MM.1S (cell line): Measurements from ENCODE around the gene GSKIP.

Experiments
- DNase-seq: peaks from one replicate; pipeline ENCODE4 v3.0.0-alpha.2; 2015
- H2AFZ ChIP-seq: fragments of 300-600 bp; sonication (generic); 2 replicates; pipeline ENCODE4 v1.6.0; 2016; ENCODE audit warnings: antibody characterized with exemption, low read length
- H3F3A ChIP-seq: fragments of 300-600 bp; sonication (generic); 2 replicates; pipeline ENCODE4 v1.6.1; 2016; ENCODE audit warnings: mild to moderate bottlenecking, antibody characterized with exemption, low read length, moderate library complexity, mixed read lengths; ENCODE audit not compliant: insufficient read depth
- H3K27ac ChIP-seq: fragments of 300-600 bp; sonication (generic); 2 replicates; pipeline ENCODE4 v1.5.1; 2016; ENCODE audit warnings: mild to moderate bottlenecking, low read length
- H3K27me3 ChIP-seq: fragments of 300-600 bp; sonication (generic); replicated peaks from 2 replicates; pipeline ENCODE4 v1.6.0; 2016; ENCODE audit warnings: low read length; ENCODE audit not compliant: insufficient read depth
- H3K36me3 ChIP-seq: fragments of 300-600 bp; sonication (generic); replicated peaks from 2 replicates; pipeline ENCODE4 v1.6.1; 2016; ENCODE audit warnings: mild to moderate bottlenecking, low read length, mixed read lengths; ENCODE audit not compliant: insufficient read depth
- H3K4me1 ChIP-seq: fragments of 300-600 bp; sonication (generic); 2 replicates; pipeline ENCODE4 v1.6.1; 2016; ENCODE audit warnings: low read length, mixed read lengths
- H3K4me2 ChIP-seq: fragments of 300-600 bp; sonication (generic); 2 replicates; pipeline ENCODE4 v1.6.0; 2016; ENCODE audit warnings: low read depth, low read length
- H3K4me3 ChIP-seq: fragments of 300-600 bp; sonication (generic); 2 replicates; pipeline ENCODE4 v1.5.1; 2016; ENCODE audit warnings: low read length, mixed read lengths
- H3K79me2 ChIP-seq: fragments of 300-600 bp; sonication (generic); 2 replicates; pipeline ENCODE4 v1.6.1; 2016; ENCODE audit warnings: mixed run types, low read length, mixed read lengths
- H3K9ac ChIP-seq: fragments of 300-600 bp; sonication (generic); 2 replicates; pipeline ENCODE4 v1.6.1; 2016; ENCODE audit warnings: low read length, mixed read lengths
- H3K9me2 ChIP-seq: fragments of 300-600 bp; sonication (generic); replicated peaks from 2 replicates; pipeline ENCODE4 v1.6.1; 2016; ENCODE audit warnings: mild to moderate bottlenecking, low read length, mixed read lengths; ENCODE audit not compliant: insufficient read depth
- H3K9me3 ChIP-seq: fragments of 300-600 bp; sonication (generic); replicated peaks from 2 replicates; pipeline ENCODE4 v1.6.1; 2016; ENCODE audit warnings: mild to moderate bottlenecking, low read length, mixed read lengths; ENCODE audit not compliant: insufficient read depth
- H4K20me1 ChIP-seq: fragments of 300-600 bp; sonication (generic); 2 replicates; pipeline ENCODE4 v1.6.1; 2016; ENCODE audit warnings: mild to moderate bottlenecking, low read length, moderate library complexity, mixed read lengths; ENCODE audit not compliant: insufficient read depth
- CTCF ChIP-seq: fragments of 300-600 bp; sonication (generic); IDR thresholded peaks from 2 replicates; pipeline ENCODE4 v1.5.1; 2016; ENCODE audit warnings: antibody characterized with exemption, low read length, mixed read lengths
- EZH2 ChIP-seq: fragments of 300-600 bp; sonication (generic); optimal IDR thresholded peaks from 2 replicates; pipeline ENCODE3; 2017; ENCODE audit warnings: low read depth, mild to moderate bottlenecking, antibody characterized with exemption, low read length, mixed read lengths
- EZH2phosphoT487 ChIP-seq: fragments of 300-600 bp; sonication (generic); IDR thresholded peaks from 2 replicates; pipeline ENCODE4 v1.6.1; 2018; ENCODE audit warnings: antibody characterized with exemption, low read length

GSKIP gene

GRCh38 chr14:96351986-96352385 lies 11.3 kb upstream of the GSKIP start:
- no peaks in the 10 kb centered on the region for H4K20me1 ChIP-seq
- H3K9me2 ChIP-seq = no peaks in the 10 kb centered on the region
- no peaks in the 10 kb centered on the region for H3K27me3 ChIP-seq
- no peak overlapping the region for H3K9ac ChIP-seq
- TF ChIP-seq EZH2phosphoT487 = no peak
- no peak for TF ChIP-seq CTCF
- TF ChIP-seq EZH2 = no peak
- H2AFZ ChIP-seq = no peak overlapping the region
- H3K36me3 ChIP-seq = no peaks in the 10 kb centered on the region
- H3K9me3 ChIP-seq = no peaks in the 10 kb centered on the region
- H3K4me2 ChIP-seq = no peak overlapping the region
- H3K79me2 ChIP-seq = peaks cover under 1% of the 10 kb centered on the region
- H3K4me1 ChIP-seq = no peaks in the 10 kb centered on the region
- H3F3A ChIP-seq = no peaks in the 10 kb centered on the region
- H3K27ac ChIP-seq = no peak overlapping the region
- DNase-seq = no peak
- H3K4me3 ChIP-seq = no peak overlapping the region

GRCh38 chr14:96352708-96353107 lies 10.6 kb upstream of the GSKIP start:
- Histone ChIP-seq H4K20me1 (no peaks in the 10 kb centered on the region), H3F3A (no peaks in the 10 kb centered on the region), H3K36me3 (no peaks in the 10 kb centered on the region), H3K9me3 (no peaks in the 10 kb centered on the region), H2AFZ (no peak overlapping the region), H3K27me3 (no peaks in the 10 kb centered on the region), H3K4me3 (no peak overlapping the region), H3K9me2 (no peaks in the 10 kb centered on the region), H3K4me2 (no peak overlapping the region), H3K27ac (no peak overlapping the region), H3K79me2 (peaks cover 6% of the 10 kb centered on the region), H3K9ac (no peak overlapping the region), H3K4me1 (no peaks in the 10 kb centered on the region)
- DNase-seq = no peak
- TF ChIP-seq CTCF (no peak), EZH2phosphoT487 (no peak), EZH2 (no peak)

- H3K27me3 ChIP-seq = no peaks in the 10 kb centered on the region
- H3K9ac ChIP-seq = no peak overlapping the region
- no peak overlapping the region for H2AFZ ChIP-seq
- no peak overlapping the region for H3K4me2 ChIP-seq
- no peak overlapping the region for H3K27ac ChIP-seq
- H3K36me3 ChIP-seq = no peaks in the 10 kb centered on the region
- H3K4me3 ChIP-seq = no peak overlapping the region
- H3K4me1 ChIP-seq = no peaks in the 10 kb centered on the region
- no peaks in the 10 kb centered on the region for H3F3A ChIP-seq
- no peak for TF ChIP-seq CTCF
- TF ChIP-seq EZH2 = no peak
- TF ChIP-seq EZH2phosphoT487 = no peak
- DNase-seq = no peak
- H4K20me1 ChIP-seq = no peaks in the 10 kb centered on the region
- H3K79me2 ChIP-seq = peaks cover 12% of the 10 kb centered on the region
- no peaks in the 10 kb centered on the region for H3K9me3 ChIP-seq
- no peaks in the 10 kb centered on the region for H3K9me2 ChIP-seq
Observed at GRCh38 chr14:96354246-96354645, 9.1 kb upstream of the GSKIP start.
